ENCODE results near the gene STIM1.

STIM1 gene

DNA sequence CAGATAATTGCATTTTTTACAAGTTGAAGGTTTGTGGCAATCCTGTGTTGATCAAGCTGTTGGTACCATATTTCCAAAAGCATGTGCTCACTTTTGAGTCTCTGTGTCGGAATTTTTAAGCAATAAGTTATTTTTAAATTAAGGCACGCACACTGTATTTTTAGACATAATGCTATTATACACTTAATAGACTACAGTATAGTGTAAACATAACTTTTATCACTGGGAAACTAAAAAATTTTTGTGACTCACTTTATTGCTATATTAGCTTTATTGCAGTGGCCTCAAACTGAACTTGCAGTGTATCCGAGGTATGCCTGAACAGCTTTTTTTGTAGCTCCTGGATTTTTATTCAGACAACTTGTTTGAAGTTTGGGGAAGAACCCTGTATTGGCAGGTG, 207.9 kb downstream of the STIM1 start:
- H3K27ac ChIP-seq = no peak overlapping the region
- TF ChIP-seq, protein P1, sequence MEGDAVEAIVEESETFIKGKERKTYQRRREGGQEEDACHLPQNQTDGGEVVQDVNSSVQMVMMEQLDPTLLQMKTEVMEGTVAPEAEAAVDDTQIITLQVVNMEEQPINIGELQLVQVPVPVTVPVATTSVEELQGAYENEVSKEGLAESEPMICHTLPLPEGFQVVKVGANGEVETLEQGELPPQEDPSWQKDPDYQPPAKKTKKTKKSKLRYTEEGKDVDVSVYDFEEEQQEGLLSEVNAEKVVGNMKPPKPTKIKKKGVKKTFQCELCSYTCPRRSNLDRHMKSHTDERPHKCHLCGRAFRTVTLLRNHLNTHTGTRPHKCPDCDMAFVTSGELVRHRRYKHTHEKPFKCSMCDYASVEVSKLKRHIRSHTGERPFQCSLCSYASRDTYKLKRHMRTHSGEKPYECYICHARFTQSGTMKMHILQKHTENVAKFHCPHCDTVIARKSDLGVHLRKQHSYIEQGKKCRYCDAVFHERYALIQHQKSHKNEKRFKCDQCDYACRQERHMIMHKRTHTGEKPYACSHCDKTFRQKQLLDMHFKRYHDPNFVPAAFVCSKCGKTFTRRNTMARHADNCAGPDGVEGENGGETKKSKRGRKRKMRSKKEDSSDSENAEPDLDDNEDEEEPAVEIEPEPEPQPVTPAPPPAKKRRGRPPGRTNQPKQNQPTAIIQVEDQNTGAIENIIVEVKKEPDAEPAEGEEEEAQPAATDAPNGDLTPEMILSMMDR (conservative IDR thresholded peaks at IDR 0.05) = no peak

DNA sequence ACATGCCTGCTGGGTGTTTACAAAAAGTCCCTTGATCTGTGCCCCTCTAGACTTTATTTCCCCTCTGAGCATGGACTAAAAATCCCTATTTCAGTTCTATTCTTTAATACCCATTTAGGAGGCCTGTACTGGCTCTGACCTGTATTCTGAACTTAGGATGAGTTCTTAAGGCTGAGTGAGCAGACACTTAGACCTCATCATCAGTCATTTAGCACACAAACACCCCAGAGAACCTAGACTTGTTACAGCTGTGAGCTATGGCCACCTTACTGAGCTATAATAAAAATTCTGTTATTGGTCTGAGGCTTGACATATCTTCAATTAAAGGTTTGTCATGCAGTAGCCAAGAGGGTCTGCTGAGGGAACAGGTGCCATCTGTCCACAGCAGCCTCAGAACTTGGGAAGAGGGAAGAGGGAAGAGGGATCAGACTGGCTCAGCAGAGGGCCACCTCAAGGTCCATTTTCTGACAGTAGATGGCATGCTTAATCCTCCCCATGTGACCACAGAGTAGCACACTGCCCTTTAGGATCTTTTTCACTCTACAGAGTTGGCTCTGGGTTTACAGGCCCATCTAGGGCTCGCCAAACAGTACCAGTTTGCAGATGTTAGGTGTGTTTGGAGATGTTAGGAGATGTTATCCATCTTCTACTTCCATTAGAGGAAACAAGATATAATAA, 209.0 kb downstream of the STIM1 start:
- no peak overlapping the region for H3K27ac ChIP-seq
- TF ChIP-seq, protein P1 (conservative IDR thresholded peaks at IDR 0.05) = no peak

DNA sequence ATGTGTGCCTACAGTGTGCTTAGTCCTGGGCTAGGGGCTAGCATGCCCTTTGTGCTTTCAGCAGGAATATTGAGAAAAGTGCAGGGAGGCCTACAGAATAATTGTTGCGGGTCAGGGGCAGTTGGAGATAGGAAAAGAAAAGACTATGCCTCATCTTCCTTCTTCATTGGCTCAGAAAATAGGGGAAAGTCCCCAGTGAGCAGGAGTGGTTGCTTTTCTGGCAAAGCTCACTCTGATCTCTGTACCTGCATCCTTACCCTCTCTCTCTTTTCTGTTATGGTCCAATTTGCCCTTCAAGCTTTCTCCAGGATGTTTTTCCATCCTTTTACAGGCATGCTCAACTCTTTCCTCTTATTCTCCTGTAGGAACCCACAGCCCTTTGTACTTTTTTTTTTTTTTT, 209.6 kb downstream of the STIM1 start:
- H3K27ac ChIP-seq = no peak overlapping the region
- TF ChIP-seq, protein P1 (conservative IDR thresholded peaks at IDR 0.05) = no peak

DNA sequence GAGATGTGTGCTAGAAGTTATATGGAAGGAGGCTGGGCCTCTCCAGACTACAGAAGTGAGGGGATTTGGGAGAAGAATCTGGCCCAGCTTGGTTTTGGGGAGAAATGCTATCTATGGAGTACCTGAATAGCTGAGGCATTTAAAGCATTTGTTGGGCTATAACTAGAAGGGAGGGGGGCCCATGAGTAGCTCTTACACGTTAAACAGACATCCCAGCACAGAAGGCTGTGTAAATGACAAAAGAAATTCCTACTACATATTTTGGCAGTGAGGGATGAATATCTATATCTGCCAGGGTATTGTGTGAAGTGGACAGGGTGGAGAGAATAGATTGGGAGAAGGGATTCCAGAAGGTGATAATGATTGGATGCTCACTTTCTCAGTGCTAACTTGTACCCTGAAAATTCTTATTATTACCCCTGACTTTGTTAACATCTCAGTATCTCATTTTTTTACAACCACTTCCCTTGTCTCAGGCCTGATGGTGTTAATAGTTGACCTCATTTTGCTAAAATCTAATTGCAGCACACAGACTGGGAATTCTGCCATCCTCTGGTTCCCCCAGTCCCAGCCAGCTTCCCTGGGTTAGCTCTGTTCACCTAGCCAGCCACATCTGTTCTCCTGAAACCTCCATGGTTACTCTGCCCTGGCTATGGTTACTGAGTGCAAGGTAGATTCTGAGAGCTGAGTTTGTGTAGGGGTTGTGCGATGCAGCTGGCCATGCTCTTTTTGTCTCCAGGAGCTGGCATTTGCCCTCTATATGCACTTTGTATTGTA, 210.3 kb downstream of the STIM1 start:
- TF ChIP-seq, protein P1 (conservative IDR thresholded peaks at IDR 0.05) = no peak
- H3K27ac ChIP-seq = no peak overlapping the region

DNA sequence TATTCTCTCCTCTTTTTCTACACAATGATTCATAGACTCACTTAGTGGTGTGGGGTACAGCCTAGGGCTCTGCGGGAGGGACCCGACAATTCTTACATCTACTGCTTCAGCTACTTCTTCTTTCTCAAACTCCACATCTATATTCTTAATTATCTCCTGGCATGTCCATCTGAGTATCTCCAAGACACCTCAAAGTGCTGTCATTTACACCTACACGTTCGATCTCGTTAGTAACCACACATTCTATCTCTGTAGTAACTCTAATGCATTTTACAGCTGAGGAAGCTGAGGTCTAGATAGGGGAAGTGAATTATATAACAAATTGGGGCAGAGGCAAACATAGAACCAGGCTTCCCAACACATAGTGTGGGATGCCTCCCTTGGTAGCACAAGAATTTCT, 211.4 kb downstream of the STIM1 start:
- no peak overlapping the region for H3K27ac ChIP-seq

DNA sequence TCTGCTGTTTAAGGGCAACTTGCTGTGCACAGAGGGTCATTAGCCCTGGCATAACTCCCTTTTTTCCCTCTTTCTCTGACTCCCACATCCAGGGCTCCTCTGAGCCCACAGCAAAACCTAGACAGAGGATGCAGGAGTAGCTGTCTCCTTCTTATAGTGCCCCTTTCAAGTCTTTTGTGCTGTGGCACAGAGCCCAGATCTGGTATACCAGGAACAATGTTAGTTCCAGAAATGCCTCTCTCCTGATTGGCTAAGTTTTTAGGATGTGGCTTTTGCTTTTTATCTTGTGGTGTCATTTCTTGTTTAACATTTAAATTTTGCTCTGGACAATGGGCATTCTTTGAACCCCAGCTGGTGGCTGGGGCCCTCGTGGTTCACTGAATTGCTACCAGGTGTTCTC, 213.5 kb downstream of the STIM1 start:
- H3K27ac ChIP-seq = no peak overlapping the region
- TF ChIP-seq, protein P1 (conservative IDR thresholded peaks at IDR 0.05) = no peak

More for the DNA sequence above, 211.4 kb downstream of the STIM1 start:
- TF ChIP-seq, protein P1 (conservative IDR thresholded peaks at IDR 0.05) = no peak

DNA sequence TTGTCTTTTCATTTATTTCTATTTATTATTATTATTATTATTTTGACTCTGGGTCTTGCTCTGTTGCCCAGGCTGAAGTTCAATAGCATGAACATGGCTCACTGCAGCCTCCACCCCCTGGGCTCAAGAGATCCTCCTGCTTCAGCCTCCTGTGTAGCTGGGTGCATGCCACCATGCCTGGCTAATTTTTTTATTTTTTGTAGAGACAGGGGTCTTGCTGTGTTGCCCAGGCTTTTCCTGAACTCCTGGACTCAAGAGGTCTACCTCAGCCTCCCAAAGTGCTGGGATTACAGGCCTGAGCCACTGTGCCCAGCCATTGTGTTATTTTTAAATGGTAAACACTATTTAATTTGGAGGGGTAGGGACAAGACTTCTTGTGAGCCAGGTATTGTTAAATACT, 215.9 kb downstream of the STIM1 start:
- TF ChIP-seq, protein P1 (conservative IDR thresholded peaks at IDR 0.05) = no peak

More for the DNA sequence above, 215.9 kb downstream of the STIM1 start:
- no peak overlapping the region for H3K27ac ChIP-seq
